PC-3 (cell line): ENCODE results near the gene ETV7. TPM values are rescaled to one million over a fixed set of nuclear protein-coding genes. Genes with fewer than 3 reads are reported as not detected.

Source experiments
- ATAC-seq: fragments of 200-7000 bp; cut with Tn5 transposase; 2 replicates; pipeline ENCODE4 v1.9.1; 2020; ENCODE audit warnings: mild to moderate bottlenecking, moderate library complexity
- BruUV-seq: library from RNA; stranded (reverse); fragments of 400-500 nt; replicated peaks from 2 replicates; lab custom pipeline; 2021; lab: Mats Ljungman, UMichigan
- CTCF ChIA-PET: fragments of 300-600 bp; sonication (Branson Sonifier 250); formaldehyde crosslinking; loops from one replicate; lab custom pipeline; 2022; ENCODE audit warnings: antibody characterized with exemption; lab: Charles Lee
- POLR2A ChIA-PET: fragments of 300-600 bp; sonication (Branson Sonifier 250); formaldehyde crosslinking; loops from one replicate; lab custom pipeline; 2022; ENCODE audit warnings: antibody characterized with exemption; ENCODE audit not compliant: unreplicated experiment; lab: Charles Lee
- DNase-seq: peaks from one replicate; pipeline ENCODE4 v3.0.0-alpha.2; 2015
- H2AFZ ChIP-seq: fragments of 300-600 bp; sonication (generic); 2 replicates; pipeline ENCODE4 v1.6.0; 2016; ENCODE audit warnings: antibody characterized with exemption, low read length
- H3F3A ChIP-seq: fragments of 300-600 bp; sonication (generic); one replicate; pipeline ENCODE4 v1.6.0; 2017; ENCODE audit warnings: antibody characterized with exemption, low read length, control low read depth, mild to moderate bottlenecking; ENCODE audit not compliant: unreplicated experiment
- H3K27ac ChIP-seq: fragments of 300-600 bp; sonication (generic); 2 replicates; pipeline ENCODE4 v1.5.1; 2016; ENCODE audit warnings: mild to moderate bottlenecking, low read length
- H3K27me3 ChIP-seq: fragments of 300-600 bp; sonication (generic); 2 replicates; pipeline ENCODE4 v1.6.1; 2016; ENCODE audit warnings: low read length, mixed read lengths
- H3K36me3 ChIP-seq: fragments of 300-600 bp; sonication (generic); 2 replicates; pipeline ENCODE4 v1.6.1; 2016; ENCODE audit warnings: low read depth, mixed run types, low read length, mixed read lengths
- H3K4me1 ChIP-seq: fragments of 300-600 bp; sonication (generic); 2 replicates; pipeline ENCODE4 v1.5.1; 2016; ENCODE audit warnings: low read length; ENCODE audit not compliant: insufficient read depth
- H3K4me2 ChIP-seq: fragments of 300-600 bp; sonication (generic); 2 replicates; pipeline ENCODE4 v1.6.0; 2016; ENCODE audit warnings: low read length
- H3K4me3 ChIP-seq: fragments of 300-600 bp; sonication (generic); 2 replicates; pipeline ENCODE4 v1.5.1; 2016; ENCODE audit warnings: mild to moderate bottlenecking, low read length, mixed read lengths
- H3K79me2 ChIP-seq: fragments of 300-600 bp; sonication (generic); 2 replicates; pipeline ENCODE4 v1.6.1; 2017; ENCODE audit warnings: low read length, mixed read lengths
- H3K9ac ChIP-seq: fragments of 300-600 bp; sonication (generic); 2 replicates; pipeline ENCODE4 v1.6.0; 2016; ENCODE audit warnings: mild to moderate bottlenecking, low read length
- H3K9me2 ChIP-seq: fragments of 300-600 bp; sonication (generic); replicated peaks from 2 replicates; pipeline ENCODE4 v1.6.1; 2016; ENCODE audit warnings: mixed run types, low read length, mixed read lengths
- H3K9me3 ChIP-seq: fragments of 300-600 bp; sonication (generic); 2 replicates; pipeline ENCODE4 v1.6.1; 2016; ENCODE audit warnings: low read length, mixed read lengths
- H4K20me1 ChIP-seq: fragments of 300-600 bp; sonication (generic); 2 replicates; pipeline ENCODE4 v1.6.1; 2016; ENCODE audit warnings: low read length, mixed read lengths
- EZH2 ChIP-seq: fragments of 300-600 bp; sonication (generic); IDR thresholded peaks from one replicate; pipeline ENCODE4 v1.6.1; 2017; ENCODE audit warnings: antibody characterized with exemption, mild to moderate bottlenecking, low read length; ENCODE audit not compliant: unreplicated experiment
- EZH2phosphoT487 ChIP-seq: fragments of 300-600 bp; sonication (generic); IDR thresholded peaks from 2 replicates; pipeline ENCODE4 v1.6.1; 2018; ENCODE audit warnings: mild to moderate bottlenecking, antibody characterized with exemption, low read length, borderline replicate concordance
- intact Hi-C: fragments of 100-400 bp; cut with micrococcal nuclease; formaldehyde crosslinking; loops from 2 replicates; pipeline ENCODE4 v1.9.0; 2023
- total RNA-seq: library from RNA; depleted of rRNA; stranded (reverse); fragments of >200 nt; gene quantifications from 2 replicates; pipeline ENCODE4 v1.2.3, GENCODE V29; 2014
- TF ChIP-seq, protein P1 (sequence below): fragments of 300-600 bp; sonication (generic); conservative IDR thresholded peaks from 2 replicates; pipeline ENCODE4 v1.5.1; 2017; ENCODE audit warnings: antibody characterized with exemption, low read depth, mild to moderate bottlenecking, low read length

ETV7 gene
- total RNA-seq, 1 experiment from 2014 or later = not detected

DNA sequence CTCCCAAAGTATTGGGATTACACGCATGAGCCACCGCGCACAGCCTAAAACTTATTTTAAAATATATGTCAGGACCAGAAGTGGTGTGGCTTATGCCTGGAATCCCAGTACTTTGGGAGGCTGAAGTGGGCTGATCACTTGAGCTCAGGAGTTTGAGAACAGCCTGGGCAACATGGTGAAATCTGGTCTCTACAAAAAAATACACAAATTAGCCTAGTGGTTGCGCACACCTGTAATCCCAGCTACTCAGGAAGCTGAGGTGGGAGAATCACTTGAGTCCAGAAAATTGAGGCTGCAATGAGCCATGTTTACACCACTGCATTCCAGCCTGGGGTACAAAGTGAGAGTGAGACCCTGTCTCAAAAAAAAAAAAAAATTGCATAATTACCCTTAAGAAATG lies 41.4 kb upstream of the ETV7 start:
- no peak overlapping the region for H3K27ac ChIP-seq
- no peaks in the 10 kb centered on the region for H3F3A ChIP-seq
- DNase-seq (no peak), ATAC-seq (no peak)
- CTCF ChIA-PET = no interaction called here
- POLR2A ChIA-PET = no interaction called here
- no peaks in the 10 kb centered on the region for H3K79me2 ChIP-seq
- no peak overlapping the region for H3K9ac ChIP-seq
- TF ChIP-seq EZH2 (no peak), EZH2phosphoT487 (no peak)
- TF ChIP-seq, protein P1, sequence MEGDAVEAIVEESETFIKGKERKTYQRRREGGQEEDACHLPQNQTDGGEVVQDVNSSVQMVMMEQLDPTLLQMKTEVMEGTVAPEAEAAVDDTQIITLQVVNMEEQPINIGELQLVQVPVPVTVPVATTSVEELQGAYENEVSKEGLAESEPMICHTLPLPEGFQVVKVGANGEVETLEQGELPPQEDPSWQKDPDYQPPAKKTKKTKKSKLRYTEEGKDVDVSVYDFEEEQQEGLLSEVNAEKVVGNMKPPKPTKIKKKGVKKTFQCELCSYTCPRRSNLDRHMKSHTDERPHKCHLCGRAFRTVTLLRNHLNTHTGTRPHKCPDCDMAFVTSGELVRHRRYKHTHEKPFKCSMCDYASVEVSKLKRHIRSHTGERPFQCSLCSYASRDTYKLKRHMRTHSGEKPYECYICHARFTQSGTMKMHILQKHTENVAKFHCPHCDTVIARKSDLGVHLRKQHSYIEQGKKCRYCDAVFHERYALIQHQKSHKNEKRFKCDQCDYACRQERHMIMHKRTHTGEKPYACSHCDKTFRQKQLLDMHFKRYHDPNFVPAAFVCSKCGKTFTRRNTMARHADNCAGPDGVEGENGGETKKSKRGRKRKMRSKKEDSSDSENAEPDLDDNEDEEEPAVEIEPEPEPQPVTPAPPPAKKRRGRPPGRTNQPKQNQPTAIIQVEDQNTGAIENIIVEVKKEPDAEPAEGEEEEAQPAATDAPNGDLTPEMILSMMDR = no peak
- intact Hi-C loops = no loop called here
- H3K9me2 ChIP-seq = no peaks in the 10 kb centered on the region
- H3K36me3 ChIP-seq = no peaks in the 10 kb centered on the region
- no peak overlapping the region for H3K4me2 ChIP-seq
- H2AFZ ChIP-seq = no peak overlapping the region
- H4K20me1 ChIP-seq = no peaks in the 10 kb centered on the region
- BruUV-seq = no TSS peak
- H3K27me3 ChIP-seq = no peaks in the 10 kb centered on the region
- H3K9me3 ChIP-seq = no peaks in the 10 kb centered on the region
- peaks cover 11% of the 10 kb centered on the region for H3K4me1 ChIP-seq
- H3K4me3 ChIP-seq = no peak overlapping the region

DNA sequence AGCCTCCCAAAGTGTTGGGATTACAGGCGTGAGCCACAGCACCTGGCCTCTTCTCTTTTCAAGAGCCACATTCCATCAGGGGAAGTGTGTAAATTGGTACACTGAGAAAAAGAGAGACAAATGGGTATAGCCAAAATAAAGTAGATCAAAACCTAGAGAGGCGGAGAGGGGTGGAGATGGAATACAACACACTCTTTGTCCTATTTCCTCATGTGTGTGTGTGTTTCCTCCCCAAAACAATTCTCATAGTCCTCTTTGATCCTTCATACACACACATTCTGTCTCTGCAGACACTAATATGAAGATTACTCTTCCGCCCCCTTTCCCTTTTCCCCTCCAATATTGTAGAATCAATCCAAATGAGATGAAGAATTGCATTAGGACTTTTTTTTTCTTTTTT lies 39.2 kb upstream of the ETV7 start:
- Histone ChIP-seq H3K27ac (no peak overlapping the region), H3K4me1 (peaks cover 6% of the 10 kb centered on the region), H4K20me1 (no peaks in the 10 kb centered on the region), H2AFZ (no peak overlapping the region), H3K27me3 (no peaks in the 10 kb centered on the region), H3K36me3 (no peaks in the 10 kb centered on the region), H3K4me2 (no peak overlapping the region), H3K79me2 (no peaks in the 10 kb centered on the region), H3K9me3 (no peaks in the 10 kb centered on the region), H3K9me2 (no peaks in the 10 kb centered on the region), H3K4me3 (no peak overlapping the region), H3F3A (no peaks in the 10 kb centered on the region), H3K9ac (no peak overlapping the region)
- CTCF ChIA-PET = no interaction called here
- no peak for ATAC-seq
- no peak for TF ChIP-seq EZH2
- TF ChIP-seq, protein P1 = no peak
- no peak for TF ChIP-seq EZH2phosphoT487
- intact Hi-C loops = no loop called here
- no TSS peak for BruUV-seq
- no peak for DNase-seq
- POLR2A ChIA-PET = no interaction called here

DNA sequence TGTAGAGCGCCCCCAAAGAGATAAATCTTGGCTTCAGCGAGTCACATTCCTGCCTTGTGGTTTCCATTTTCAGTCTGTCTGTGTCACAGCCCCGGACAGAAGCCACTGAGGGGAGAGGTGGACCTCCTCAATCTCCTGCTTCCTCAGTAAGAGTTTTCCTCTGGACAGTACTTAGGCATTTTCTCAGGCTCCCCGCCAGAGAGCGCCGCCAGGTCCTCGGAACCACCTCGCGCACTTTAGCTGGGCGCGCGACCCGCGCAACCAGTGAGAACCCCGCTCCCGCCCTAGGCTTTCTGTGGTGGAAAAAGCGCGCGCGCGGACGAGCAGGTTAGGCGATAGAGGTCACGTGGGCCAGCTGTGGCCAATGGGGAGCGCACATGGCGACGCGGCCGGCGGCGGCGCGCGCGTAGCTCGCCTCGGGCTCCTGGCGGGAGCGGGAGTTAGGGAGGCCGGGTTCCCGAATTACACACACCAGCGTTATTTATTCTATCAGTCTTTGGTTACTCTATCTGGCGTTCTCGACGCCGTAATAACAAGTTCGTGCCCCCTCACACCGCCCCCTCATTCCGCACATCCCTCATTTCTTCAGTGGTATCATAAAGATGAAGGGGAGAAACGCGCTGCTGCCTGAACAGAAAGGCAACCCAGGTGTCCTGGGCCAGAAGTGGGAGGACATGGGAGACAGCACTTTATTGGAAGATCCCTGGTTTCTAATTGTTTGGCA lies 35.8 kb upstream of the ETV7 start:
- no TSS peak for BruUV-seq

More for the DNA sequence above, 35.8 kb upstream of the ETV7 start:
- H3K27ac ChIP-seq = peak overlapping the region; percentile 50
- H3K9ac ChIP-seq = peak overlapping the region; percentile 73
- no peaks in the 10 kb centered on the region for H3K79me2 ChIP-seq
- POLR2A ChIA-PET = interaction anchor here (0.6 to 1.0 kb wide), 3 partner anchors 17 to 312 kb away, joined by 3 to 5 read pairs (median 3); no protein-coding TSS in a partner anchor
- DNase-seq (peak; percentile 99), ATAC-seq (peak; percentile 87)
- no peaks in the 10 kb centered on the region for H4K20me1 ChIP-seq
- H3K9me2 ChIP-seq = no peaks in the 10 kb centered on the region
- H3K4me1 ChIP-seq = peaks cover 6% of the 10 kb centered on the region
- TF ChIP-seq EZH2phosphoT487 (no peak), EZH2 (no peak)
- TF ChIP-seq, protein P1 = peak; percentile 83
- H3K27me3 ChIP-seq = no peaks in the 10 kb centered on the region
- H3K9me3 ChIP-seq = no peaks in the 10 kb centered on the region
- CTCF ChIA-PET = interaction anchor here (0.6 to 1.0 kb wide), 4 partner anchors 16 to 156 kb away, joined by 3 to 5 read pairs (median 4); partner anchors contain the start of gene KCTD20
- no peaks in the 10 kb centered on the region for H3F3A ChIP-seq
- H3K4me3 ChIP-seq = peak overlapping the region; percentile 72
- peak overlapping the region; percentile 92 for H3K4me2 ChIP-seq
- H2AFZ ChIP-seq = peak overlapping the region; percentile 96
- no peaks in the 10 kb centered on the region for H3K36me3 ChIP-seq
- intact Hi-C loops = loop anchor here (1.0 to 5.0 kb wide), 4 partner anchors 18 to 257 kb away; partner anchors contain the start of gene SRSF3
